ENCODE data around the gene GPRC5C.

GPRC5C gene

GRCh38 chr17:74435775-74436359 lies 4.0 kb downstream of the GPRC5C start:
- FAIRE-seq = no peak

GRCh38 chr17:74437702-74438101 lies 5.8 kb downstream of the GPRC5C start:
- no peak for FAIRE-seq

- no peak for FAIRE-seq
Measured at GRCh38 chr17:74439691-74440567, 8.0 kb downstream of the GPRC5C start.

- no peak for FAIRE-seq
Measured at GRCh38 chr17:74441537-74441936, 9.6 kb downstream of the GPRC5C start.

GRCh38 chr17:74442291-74442669 lies 10.4 kb downstream of the GPRC5C start:
- no peak for FAIRE-seq

- no peak for FAIRE-seq
Measured at GRCh38 chr17:74442670-74443515, 11.0 kb downstream of the GPRC5C start.

- no peak for FAIRE-seq
Measured at GRCh38 chr17:74443516-74444296, 11.8 kb downstream of the GPRC5C start.

- no peak for FAIRE-seq
Measured at GRCh38 chr17:74444406-74444805, 12.5 kb downstream of the GPRC5C start.

GRCh38 chr17:74445158-74445557 lies 13.3 kb downstream of the GPRC5C start:
- FAIRE-seq = no peak

GRCh38 chr17:74446551-74447500 lies 14.9 kb downstream of the GPRC5C start:
- no peak for FAIRE-seq

- no peak for FAIRE-seq
Measured at GRCh38 chr17:74447628-74448159, 15.8 kb downstream of the GPRC5C start.

- no peak for FAIRE-seq
Measured at GRCh38 chr17:74448756-74449155, 16.9 kb downstream of the GPRC5C start.

- FAIRE-seq = no peak
Measured at GRCh38 chr17:74449306-74449705, 17.4 kb downstream of the GPRC5C start.

- no peak for FAIRE-seq
Measured at GRCh38 chr17:74449773-74450172, 17.9 kb downstream of the GPRC5C start.

GRCh38 chr17:74450231-74450630 lies 18.3 kb downstream of the GPRC5C start:
- FAIRE-seq = no peak

GRCh38 chr17:74450925-74451403 lies 19.1 kb downstream of the GPRC5C start:
- no peak for FAIRE-seq

- no peak for FAIRE-seq
Measured at GRCh38 chr17:74451557-74451956, 19.7 kb downstream of the GPRC5C start.

GRCh38 chr17:74452033-74452840 lies 20.3 kb downstream of the GPRC5C start:
- no peak for FAIRE-seq

- FAIRE-seq = no peak
Measured at GRCh38 chr17:74452841-74453661, 21.2 kb downstream of the GPRC5C start.
